HepG2 (cell line): ENCODE results near the gene KDM5B. TPM values are rescaled to one million over a fixed set of nuclear protein-coding genes. Genes with fewer than 3 reads are reported as not detected.

Experiments
- CBX2 ChIP-seq, 2 experiments: fragments of 200-600 bp in 1 of 2; sonication (generic); formaldehyde crosslinking in 1 of 2; IDR thresholded peaks; 2 replicates each; pipeline versions ENCODE4 v1.7.0 to v1.8.1; 2018 to 2022; ENCODE audit warnings: low read depth in 2 of 2, low read length in 1 of 2, mild to moderate bottlenecking in 1 of 2, missing genetic modification reagents in 1 of 2
- CREM ChIP-seq, 2 experiments: sonication (generic) in 1 of 2; formaldehyde crosslinking in 1 of 2; IDR thresholded peaks; 2 replicates each; pipeline versions ENCODE4 v1.4.0 to v1.6.1; 2016 to 2020; ENCODE audit warnings: antibody characterized with exemption in 1 of 2, mild to moderate bottlenecking in 1 of 2, missing genetic modification reagents in 1 of 2
- EEA1 ChIP-seq: sonication (generic); formaldehyde crosslinking; IDR thresholded peaks from 2 replicates; pipeline ENCODE4 v1.5.1; 2020; ENCODE audit warnings: mild to moderate bottlenecking, missing genetic modification reagents, borderline replicate concordance
- ETV6 ChIP-seq: sonication (generic); formaldehyde crosslinking; conservative IDR thresholded peaks from 2 replicates; pipeline ENCODE4 v1.4.0; 2020; ENCODE audit warnings: missing genetic modification reagents
- FUBP1 ChIP-seq: sonication (generic); formaldehyde crosslinking; IDR thresholded peaks from 2 replicates; pipeline ENCODE4 v1.5.1; 2020; ENCODE audit warnings: missing genetic modification reagents, mild to moderate bottlenecking, borderline replicate concordance
- GABPA ChIP-seq, 2 experiments: IDR thresholded peaks; 2 replicates each; pipeline ENCODE4 v1.6.1; 2011 to 2016; ENCODE audit warnings: low read depth in 2 of 2, low read length in 1 of 2, missing biosample characterization in 1 of 2, missing genetic modification characterization in 1 of 2
- HNRNPLL ChIP-seq: fragments of 200-400 bp; formaldehyde crosslinking; IDR thresholded peaks from 2 replicates; pipeline ENCODE4 v1.6.1; 2017; ENCODE audit warnings: mild to moderate bottlenecking, low read depth, low read length; ENCODE audit not compliant: poor library complexity, severe bottlenecking
- KDM5B ChIP-seq: sonication (generic); formaldehyde crosslinking; IDR thresholded peaks from 2 replicates; pipeline ENCODE4 v1.4.0; 2020; ENCODE audit warnings: missing genetic modification reagents, mild to moderate bottlenecking, borderline replicate concordance
- MYNN ChIP-seq: sonication (generic); formaldehyde crosslinking; IDR thresholded peaks from 2 replicates; pipeline ENCODE4 v1.4.0; 2020; ENCODE audit warnings: mild to moderate bottlenecking, low read depth, missing genetic modification reagents
- NRL ChIP-seq: sonication (generic); formaldehyde crosslinking; IDR thresholded peaks from 2 replicates; pipeline ENCODE4 v1.5.0; 2020; ENCODE audit warnings: missing genetic modification reagents, mild to moderate bottlenecking, moderate library complexity, borderline replicate concordance
- RARG ChIP-seq: sonication (generic); formaldehyde crosslinking; IDR thresholded peaks from 2 replicates; pipeline ENCODE4 v1.4.0; 2020; ENCODE audit warnings: low read depth, mild to moderate bottlenecking, missing genetic modification reagents
- SETDB1 ChIP-seq: sonication (generic); formaldehyde crosslinking; IDR thresholded peaks from 2 replicates; pipeline ENCODE4 v1.5.1; 2020; ENCODE audit warnings: missing genetic modification reagents, mild to moderate bottlenecking, borderline replicate concordance
- SP4 ChIP-seq: sonication (generic); formaldehyde crosslinking; IDR thresholded peaks from 2 replicates; pipeline ENCODE4 v1.8.1; 2023; ENCODE audit warnings: mild to moderate bottlenecking, missing genetic modification reagents
- TEAD3 ChIP-seq: optimal IDR thresholded peaks from 2 replicates; pipeline ENCODE3; 2016; ENCODE audit warnings: borderline replicate concordance
- ZBTB43 ChIP-seq: sonication (generic); formaldehyde crosslinking; conservative IDR thresholded peaks from 2 replicates; pipeline ENCODE4 v1.4.0; 2020; ENCODE audit warnings: missing genetic modification reagents
- ZNF160 ChIP-seq: sonication (generic); formaldehyde crosslinking; IDR thresholded peaks from 2 replicates; pipeline ENCODE4 v1.8.0; 2022; ENCODE audit warnings: mild to moderate bottlenecking, inconsistent platforms, missing genetic modification reagents
- ZNF260 ChIP-seq: sonication (generic); formaldehyde crosslinking; IDR thresholded peaks from 2 replicates; pipeline ENCODE4 v1.4.0; 2020; ENCODE audit warnings: missing genetic modification reagents, low read depth, mild to moderate bottlenecking, borderline replicate concordance
- ZNF30 ChIP-seq: sonication (generic); formaldehyde crosslinking; IDR thresholded peaks from 2 replicates; pipeline ENCODE4 v1.5.0; 2020; ENCODE audit warnings: mild to moderate bottlenecking, missing genetic modification reagents
- ZNF337 ChIP-seq: sonication (generic); formaldehyde crosslinking; IDR thresholded peaks from 2 replicates; pipeline ENCODE4 v1.5.1; 2020; ENCODE audit warnings: missing genetic modification reagents, low read depth, mild to moderate bottlenecking, borderline replicate concordance
- ZNF354B ChIP-seq: sonication (generic); formaldehyde crosslinking; IDR thresholded peaks from 2 replicates; pipeline ENCODE4 v1.8.0; 2022; ENCODE audit warnings: mild to moderate bottlenecking, missing genetic modification reagents
- ZNF446 ChIP-seq: sonication (generic); formaldehyde crosslinking; IDR thresholded peaks from 2 replicates; pipeline ENCODE4 v1.5.0; 2020; ENCODE audit warnings: mild to moderate bottlenecking, missing genetic modification reagents
- ZNF513 ChIP-seq: sonication (generic); formaldehyde crosslinking; conservative IDR thresholded peaks from 2 replicates; pipeline ENCODE4 v1.5.0; 2020; ENCODE audit warnings: missing genetic modification reagents
- ZNF552 ChIP-seq: sonication (generic); formaldehyde crosslinking; IDR thresholded peaks from 2 replicates; pipeline ENCODE4 v1.9.0; 2022; ENCODE audit warnings: missing genetic modification reagents, mild to moderate bottlenecking, borderline replicate concordance
- polyA plus RNA-seq, 8 experiments: library from polyadenylated mRNA; depleted of rRNA in 3 of 8; stranded (reverse) in 7 of 8; unstranded in 1 of 8; fragments of >200 nt; fragmentation: Illumina TruSeq in 4 of 8; extraction: Trizol in 4 of 8; gene quantifications; 2 replicates each; pipeline versions ENCODE4 v1.2.1 to v1.2.3, GENCODE V29; 2011 to 2016; ENCODE audit warnings: low read depth in 4 of 8, missing spikeins in 1 of 8, mixed read lengths in 1 of 8; ENCODE audit not compliant: insufficient read depth in 1 of 8
- total RNA-seq, 5 experiments: library from RNA; depleted of rRNA; stranded (reverse); fragments of >200 nt; fragmentation: Illumina TruSeq; extraction: Trizol; gene quantifications; 2 replicates each; pipeline ENCODE4 v1.2.3, GENCODE V29; 2016; ENCODE audit warnings: low read depth in 1 of 5
- TF ChIP-seq, protein P1 (sequence below): IDR thresholded peaks from 2 replicates; pipeline ENCODE4 v1.6.1; 2012; ENCODE audit warnings: inconsistent platforms
- TF ChIP-seq, protein P2 (sequence below): sonication (generic); formaldehyde crosslinking; IDR thresholded peaks from 2 replicates; pipeline ENCODE4 v1.8.1; 2023; ENCODE audit warnings: missing genetic modification reagents, mild to moderate bottlenecking, borderline replicate concordance

Gene KDM5B
- total and polyA plus RNA-seq, 2 of the 13 experiments (the other 11 are each of a cell fraction or from before 2014, with no cell fraction given) = 34.2 to 35.4 TPM

DNA sequence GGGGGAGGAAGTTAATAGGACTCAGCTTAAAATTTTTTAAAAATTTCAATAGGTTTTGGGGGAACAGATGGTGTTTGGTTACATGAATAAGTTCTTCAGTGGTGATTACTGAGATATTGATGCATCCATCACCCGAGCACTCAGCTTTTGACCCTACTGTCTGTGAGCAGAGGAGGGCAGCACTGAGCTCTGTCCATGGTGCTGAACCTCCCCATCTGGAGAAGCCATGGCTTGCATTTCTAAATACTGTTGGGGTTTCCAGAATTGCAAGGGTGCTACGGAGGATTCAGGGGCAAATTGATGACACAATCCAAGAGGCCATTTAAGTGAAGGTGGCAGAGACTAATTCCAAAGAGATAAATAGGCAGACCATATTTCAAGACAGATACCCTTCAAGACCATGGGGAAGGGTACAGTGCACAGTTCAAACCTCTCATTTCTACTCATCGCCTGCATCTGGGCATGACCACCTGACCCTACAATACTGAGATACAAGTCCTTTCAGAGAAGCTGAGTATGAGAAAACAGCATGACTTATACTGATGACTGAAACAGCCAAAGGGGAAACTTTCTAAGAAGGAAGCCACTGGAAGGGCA, 115.2 kb downstream of the KDM5B start (continued):
- TF ChIP-seq ZNF446 (CRISPR knock-in tag) = no peak; the same call in 1 of the 2 replicates
- no peak for TF ChIP-seq CREM (IDR thresholded peaks at IDR 0.05)
- no peak for TF ChIP-seq CREM (CRISPR knock-in tag; IDR thresholded peaks at IDR 0.05)
- TF ChIP-seq ZNF30 = no peak
- no peak for TF ChIP-seq ZNF160 (CRISPR knock-in tag)
- TF ChIP-seq ZNF260 (CRISPR knock-in tag) = no peak
- no peak for TF ChIP-seq GABPA (IDR thresholded peaks at IDR 0.05; ENCODE audit: low read depth, low read length)
- no peak for TF ChIP-seq GABPA (CRISPR knock-in tag; IDR thresholded peaks at IDR 0.05; ENCODE audit: low read depth)
- TF ChIP-seq MYNN (CRISPR knock-in tag) = peak; percentile 88; the same call in 1 of the 2 replicates
- TF ChIP-seq SETDB1 (CRISPR knock-in tag) = no peak
- TF ChIP-seq KDM5B (CRISPR knock-in tag) = no peak
- no peak for TF ChIP-seq RARG (CRISPR knock-in tag)
- peak; percentile 48 for TF ChIP-seq TEAD3
- TF ChIP-seq, protein P1, sequence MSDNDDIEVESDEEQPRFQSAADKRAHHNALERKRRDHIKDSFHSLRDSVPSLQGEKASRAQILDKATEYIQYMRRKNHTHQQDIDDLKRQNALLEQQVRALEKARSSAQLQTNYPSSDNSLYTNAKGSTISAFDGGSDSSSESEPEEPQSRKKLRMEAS = no peak
- TF ChIP-seq ZNF337 (CRISPR knock-in tag) = no peak
- no peak for TF ChIP-seq ZNF354B (CRISPR knock-in tag)
- no peak for TF ChIP-seq HNRNPLL
- TF ChIP-seq ETV6 (CRISPR knock-in tag) = peak; percentile 85
- no peak for TF ChIP-seq SP4 (CRISPR knock-in tag)
- no peak for TF ChIP-seq CBX2 (IDR thresholded peaks at IDR 0.05; ENCODE audit: low read depth, low read length)
- no peak for TF ChIP-seq CBX2 (CRISPR knock-in tag; IDR thresholded peaks at IDR 0.05; ENCODE audit: low read depth)
- no peak for TF ChIP-seq EEA1 (CRISPR knock-in tag)
- TF ChIP-seq, protein P2, sequence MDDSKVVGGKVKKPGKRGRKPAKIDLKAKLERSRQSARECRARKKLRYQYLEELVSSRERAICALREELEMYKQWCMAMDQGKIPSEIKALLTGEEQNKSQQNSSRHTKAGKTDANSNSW (CRISPR knock-in tag) = no peak
- TF ChIP-seq ZNF552 (CRISPR knock-in tag) = no peak
- peak; percentile 77; the same call in 1 of the 2 replicates for TF ChIP-seq ZBTB43
- no peak for TF ChIP-seq ZNF513
- TF ChIP-seq NRL (CRISPR knock-in tag) = no peak
- TF ChIP-seq FUBP1 (CRISPR knock-in tag) = no peak
